Thyroid gland (tissue), 4 donors: ENCODE results near the gene ATP1A2.

Experiments
- POLR2A ChIP-seq, 2 donors: fragments of 450-650 bp; IDR thresholded peaks; one replicate each; pipeline ENCODE4 v1.6.1; 2017; ENCODE audit warnings: antibody characterized with exemption in 2 of 2, mild to moderate bottlenecking in 2 of 2, moderate library complexity in 1 of 2
- TF ChIP-seq, protein P1 (sequence below), 6 experiments: fragments of 200-600 bp in 3 of 6; fragments of 450-650 bp in 3 of 6; sonication (generic) in 3 of 6; IDR thresholded peaks; one replicate each; pipeline ENCODE4 v1.5.1; 2016 to 2019; ENCODE audit warnings: antibody characterized with exemption in 6 of 6, mild to moderate bottlenecking in 2 of 6, inconsistent platforms in 1 of 6, moderate library complexity in 1 of 6

- TF ChIP-seq, protein P1, sequence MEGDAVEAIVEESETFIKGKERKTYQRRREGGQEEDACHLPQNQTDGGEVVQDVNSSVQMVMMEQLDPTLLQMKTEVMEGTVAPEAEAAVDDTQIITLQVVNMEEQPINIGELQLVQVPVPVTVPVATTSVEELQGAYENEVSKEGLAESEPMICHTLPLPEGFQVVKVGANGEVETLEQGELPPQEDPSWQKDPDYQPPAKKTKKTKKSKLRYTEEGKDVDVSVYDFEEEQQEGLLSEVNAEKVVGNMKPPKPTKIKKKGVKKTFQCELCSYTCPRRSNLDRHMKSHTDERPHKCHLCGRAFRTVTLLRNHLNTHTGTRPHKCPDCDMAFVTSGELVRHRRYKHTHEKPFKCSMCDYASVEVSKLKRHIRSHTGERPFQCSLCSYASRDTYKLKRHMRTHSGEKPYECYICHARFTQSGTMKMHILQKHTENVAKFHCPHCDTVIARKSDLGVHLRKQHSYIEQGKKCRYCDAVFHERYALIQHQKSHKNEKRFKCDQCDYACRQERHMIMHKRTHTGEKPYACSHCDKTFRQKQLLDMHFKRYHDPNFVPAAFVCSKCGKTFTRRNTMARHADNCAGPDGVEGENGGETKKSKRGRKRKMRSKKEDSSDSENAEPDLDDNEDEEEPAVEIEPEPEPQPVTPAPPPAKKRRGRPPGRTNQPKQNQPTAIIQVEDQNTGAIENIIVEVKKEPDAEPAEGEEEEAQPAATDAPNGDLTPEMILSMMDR (IDR thresholded peaks at IDR 0.05) = no peak
- TF ChIP-seq POLR2A (IDR thresholded peaks at IDR 0.05) = no peak
These were observed 76.7 kb downstream of the ATP1A2 start for GRCh38 chr1:160192234-160192633.
